Thoracic aorta (tissue), 2 donors: ENCODE data around the gene KLC1. TPM values are rescaled to one million over a fixed set of nuclear protein-coding genes. Genes with fewer than 3 reads are reported as not detected.

ENCODE experiments used
- ATAC-seq: fragments of 150-250 bp; one replicate; pipeline ENCODE4 v1.8.0; 2017; ENCODE audit warnings: low read depth; ENCODE audit not compliant: insufficient number of reproducible peaks, low FRiP score
- DNase-seq: peaks from one replicate; pipeline ENCODE4 v3.0.0-alpha.2; 2020; ENCODE audit warnings: low spot score
- H3K27ac ChIP-seq, 2 donors: fragments of 200-600 bp; sonication (generic); 1 replicate in 1 of 2; 2 replicates in 1 of 2; pipeline ENCODE4 v1.5.1; 2016; ENCODE audit warnings: mild to moderate bottlenecking in 2 of 2, moderate library complexity in 2 of 2
- H3K27me3 ChIP-seq: fragments of 200-600 bp; sonication (generic); replicated peaks from 2 replicates; pipeline ENCODE4 v1.6.0; 2016; ENCODE audit warnings: mild to moderate bottlenecking; ENCODE audit not compliant: insufficient read depth
- H3K36me3 ChIP-seq: fragments of 200-600 bp; sonication (generic); one replicate; pipeline ENCODE4 v1.5.1; 2016
- H3K4me1 ChIP-seq, 2 donors: fragments of 200-600 bp; sonication (generic); 1 replicate in 1 of 2; 2 replicates in 1 of 2; pipeline versions ENCODE4 v1.5.1 to v1.6.0; 2016; ENCODE audit warnings: low read depth in 2 of 2, mild to moderate bottlenecking in 1 of 2; ENCODE audit not compliant: control insufficient read depth in 1 of 2
- H3K4me3 ChIP-seq: fragments of 200-600 bp; sonication (generic); 2 replicates; pipeline ENCODE4 v1.5.1; 2016; ENCODE audit warnings: mild to moderate bottlenecking
- H3K9me3 ChIP-seq: fragments of 200-600 bp; sonication (generic); 2 replicates; pipeline ENCODE4 v1.5.1; 2016
- total RNA-seq, 2 donors: library from RNA; depleted of rRNA; stranded (reverse); fragments of >200 nt; gene quantifications; one replicate each; pipeline versions ENCODE4 v1.1.0 to v1.2.3, GENCODE V29; 2016
- TF ChIP-seq, protein P1 (sequence below): fragments of 200-600 bp; sonication (generic); IDR thresholded peaks from one replicate; pipeline ENCODE4 v1.5.1; 2019; ENCODE audit warnings: antibody characterized with exemption

The KLC1 gene
- total RNA-seq, 2 donors from 2014 or later = 545 to 588 TPM

DNA sequence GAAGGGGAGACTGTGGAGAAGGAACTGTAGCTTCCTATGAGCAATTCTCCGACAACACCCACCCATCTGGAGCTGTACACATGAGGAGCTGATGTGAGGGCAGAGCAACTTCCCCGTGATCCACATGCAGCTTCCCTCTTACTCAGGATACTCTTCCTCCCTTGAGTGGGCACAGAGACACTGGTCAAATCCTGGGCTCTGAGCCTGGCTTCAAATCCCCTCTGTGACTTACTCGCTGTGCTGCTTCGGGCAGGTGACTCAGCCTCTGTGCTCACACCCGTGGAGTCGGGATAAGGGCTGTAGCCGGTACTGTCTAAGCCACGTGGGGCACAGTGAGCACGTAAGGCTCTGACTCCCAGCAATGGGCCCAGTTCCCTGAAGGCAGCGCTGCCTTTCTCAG is 117.7 kb downstream of the KLC1 start:
- Histone ChIP-seq H3K4me1 (no peaks in the 10 kb centered on the region), H3K36me3 (no peaks in the 10 kb centered on the region), H3K27me3 (no peaks in the 10 kb centered on the region), H3K27ac (no peak overlapping the region), H3K9me3 (no peaks in the 10 kb centered on the region), H3K4me3 (no peak overlapping the region)
- DNase-seq (no peak), ATAC-seq (no peak)
- TF ChIP-seq, protein P1, sequence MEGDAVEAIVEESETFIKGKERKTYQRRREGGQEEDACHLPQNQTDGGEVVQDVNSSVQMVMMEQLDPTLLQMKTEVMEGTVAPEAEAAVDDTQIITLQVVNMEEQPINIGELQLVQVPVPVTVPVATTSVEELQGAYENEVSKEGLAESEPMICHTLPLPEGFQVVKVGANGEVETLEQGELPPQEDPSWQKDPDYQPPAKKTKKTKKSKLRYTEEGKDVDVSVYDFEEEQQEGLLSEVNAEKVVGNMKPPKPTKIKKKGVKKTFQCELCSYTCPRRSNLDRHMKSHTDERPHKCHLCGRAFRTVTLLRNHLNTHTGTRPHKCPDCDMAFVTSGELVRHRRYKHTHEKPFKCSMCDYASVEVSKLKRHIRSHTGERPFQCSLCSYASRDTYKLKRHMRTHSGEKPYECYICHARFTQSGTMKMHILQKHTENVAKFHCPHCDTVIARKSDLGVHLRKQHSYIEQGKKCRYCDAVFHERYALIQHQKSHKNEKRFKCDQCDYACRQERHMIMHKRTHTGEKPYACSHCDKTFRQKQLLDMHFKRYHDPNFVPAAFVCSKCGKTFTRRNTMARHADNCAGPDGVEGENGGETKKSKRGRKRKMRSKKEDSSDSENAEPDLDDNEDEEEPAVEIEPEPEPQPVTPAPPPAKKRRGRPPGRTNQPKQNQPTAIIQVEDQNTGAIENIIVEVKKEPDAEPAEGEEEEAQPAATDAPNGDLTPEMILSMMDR = no peak

DNA sequence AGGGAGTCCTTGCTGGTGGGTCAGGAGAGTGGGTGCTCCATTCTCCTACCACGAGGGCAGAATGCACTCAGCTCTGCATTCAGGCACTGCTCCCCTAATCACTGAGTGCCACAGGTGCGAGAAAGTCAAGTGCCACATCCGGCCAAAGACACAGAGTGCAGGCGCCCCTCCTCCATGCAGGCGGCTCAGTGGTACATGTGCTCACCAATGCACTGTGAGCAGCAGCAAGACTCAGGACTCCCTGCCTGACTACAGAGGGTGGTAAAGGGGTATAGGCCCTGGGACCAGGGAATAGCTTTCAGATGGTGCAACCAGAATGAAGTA is 119.5 kb downstream of the KLC1 start:
- TF ChIP-seq, protein P1 = no peak
- Histone ChIP-seq H3K36me3 (no peaks in the 10 kb centered on the region), H3K4me1 (no peaks in the 10 kb centered on the region), H3K4me3 (no peak overlapping the region), H3K27me3 (no peaks in the 10 kb centered on the region), H3K27ac (no peak overlapping the region), H3K9me3 (no peaks in the 10 kb centered on the region)
- DNase-seq (no peak), ATAC-seq (no peak)

DNA sequence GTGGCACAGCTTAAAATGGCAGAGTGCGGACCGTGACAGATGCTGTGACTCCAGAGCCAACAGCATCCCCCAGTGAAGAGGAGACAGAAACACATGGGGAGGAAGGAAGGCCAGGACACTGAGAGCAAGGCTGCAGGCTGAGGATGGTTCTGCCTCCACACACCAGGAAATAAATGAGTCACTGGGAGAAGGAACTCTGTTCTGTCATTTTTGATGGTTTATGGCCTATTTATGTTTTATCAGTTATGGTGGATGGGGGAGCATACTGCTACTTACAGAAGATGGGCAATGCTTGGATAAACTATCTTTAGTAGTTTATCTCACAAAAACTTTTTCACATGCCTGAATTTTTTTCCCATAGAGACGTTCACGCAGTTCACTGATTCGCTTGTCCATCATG is 120.4 kb downstream of the KLC1 start:
- no peak overlapping the region for H3K27ac ChIP-seq
- no peak overlapping the region for H3K4me3 ChIP-seq
- H3K9me3 ChIP-seq = no peaks in the 10 kb centered on the region
- no peaks in the 10 kb centered on the region for H3K27me3 ChIP-seq
- no peak for DNase-seq
- no peak for ATAC-seq
- TF ChIP-seq, protein P1 = no peak
- H3K4me1 ChIP-seq = no peaks in the 10 kb centered on the region
- H3K36me3 ChIP-seq = no peaks in the 10 kb centered on the region

DNA sequence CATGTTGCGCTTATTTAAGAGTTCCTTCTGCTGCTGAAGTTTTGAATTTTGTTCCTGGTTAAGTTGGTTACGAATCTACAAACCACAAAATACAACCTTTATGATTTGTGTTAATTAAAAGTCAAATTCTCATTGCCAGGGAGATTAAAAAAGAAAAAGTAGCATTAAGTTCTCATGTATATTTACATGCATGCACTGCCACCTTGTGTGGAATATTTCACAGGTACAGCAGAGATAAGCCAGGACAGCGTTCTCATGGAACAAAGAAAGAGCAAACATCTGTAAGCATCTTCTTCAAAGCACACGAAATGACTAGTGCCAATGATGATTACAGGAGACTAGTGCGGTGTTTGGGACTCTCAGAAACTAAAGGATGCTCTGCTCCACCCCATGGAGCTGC is 120.8 kb downstream of the KLC1 start:
- Histone ChIP-seq H3K4me1 (no peaks in the 10 kb centered on the region), H3K27ac (no peak overlapping the region), H3K4me3 (no peak overlapping the region), H3K9me3 (no peaks in the 10 kb centered on the region), H3K27me3 (no peaks in the 10 kb centered on the region), H3K36me3 (no peaks in the 10 kb centered on the region)
- ATAC-seq (no peak), DNase-seq (no peak)
- TF ChIP-seq, protein P1 = peak; percentile 18

Other genes starting within 250 kb of the KLC1 start
- gene MARK3, start 243.8 kb upstream of the KLC1 start, total RNA-seq = 100 to 1,000 TPM in 1 of 2 donors, 10 to 100 TPM in 1; 77.6 to 133 TPM
- gene CKB, start 106.4 kb upstream of the KLC1 start, total RNA-seq = 100 to 1,000 TPM; 109 to 159 TPM
- 10 to 100 TPM; 18.6 to 18.8 TPM for gene TRMT61A, start 100.0 kb upstream of the KLC1 start, total RNA-seq
- 10 to 100 TPM; 21.0 to 34.9 TPM for gene BAG5, start 66.6 kb upstream of the KLC1 start, total RNA-seq
- gene COA8, start 66.3 kb upstream of the KLC1 start, total RNA-seq = 10 to 100 TPM in 1 of 2 donors, 1 to 10 TPM in 1; 8.0 to 17.6 TPM
- 10 to 100 TPM in 1 of 2 donors, 1 to 10 TPM in 1; 8.4 to 18.5 TPM for gene XRCC3, start 86.2 kb downstream of the KLC1 start, total RNA-seq
- 100 to 1,000 TPM in 1 of 2 donors, 10 to 100 TPM in 1; 97.1 to 159 TPM for gene ZFYVE21, start 86.6 kb downstream of the KLC1 start, total RNA-seq
- 10 to 100 TPM; 10.7 to 15.3 TPM for gene PPP1R13B, start 218.4 kb downstream of the KLC1 start, total RNA-seq